GM10847 (cell line): ENCODE data around the gene LRRIQ3.

ENCODE experiments used
- POLR2A ChIP-seq: IDR thresholded peaks from 2 replicates; pipeline ENCODE4 v1.6.1; 2011; ENCODE audit not compliant: insufficient read length; ENCODE audit errors: extremely low read depth

LRRIQ3 gene, protein sequence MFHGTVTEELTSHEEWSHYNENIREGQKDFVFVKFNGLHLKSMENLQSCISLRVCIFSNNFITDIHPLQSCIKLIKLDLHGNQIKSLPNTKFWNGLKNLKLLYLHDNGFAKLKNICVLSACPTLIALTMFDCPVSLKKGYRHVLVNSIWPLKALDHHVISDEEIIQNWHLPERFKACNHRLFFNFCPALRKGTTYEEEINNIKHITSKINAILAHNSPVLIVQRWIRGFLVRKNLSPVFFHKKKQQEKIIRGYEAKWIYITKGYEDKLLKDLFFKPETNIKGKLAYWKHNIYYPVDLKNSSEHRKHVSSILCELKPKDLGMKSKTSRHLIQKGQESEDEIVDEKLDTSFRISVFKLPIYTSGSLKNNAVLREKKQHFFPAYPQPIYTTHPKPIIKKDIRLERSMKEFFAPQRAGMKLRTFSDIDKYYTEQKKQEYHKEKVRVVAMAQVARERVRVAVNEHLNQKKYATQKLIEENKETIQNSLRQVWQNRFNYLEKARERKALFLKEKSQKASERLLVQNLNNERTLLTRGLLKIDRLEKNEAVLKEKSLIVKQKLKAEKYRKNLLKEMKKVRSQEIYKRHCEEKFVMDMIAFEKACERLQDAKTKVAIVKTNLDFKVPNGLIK

DNA sequence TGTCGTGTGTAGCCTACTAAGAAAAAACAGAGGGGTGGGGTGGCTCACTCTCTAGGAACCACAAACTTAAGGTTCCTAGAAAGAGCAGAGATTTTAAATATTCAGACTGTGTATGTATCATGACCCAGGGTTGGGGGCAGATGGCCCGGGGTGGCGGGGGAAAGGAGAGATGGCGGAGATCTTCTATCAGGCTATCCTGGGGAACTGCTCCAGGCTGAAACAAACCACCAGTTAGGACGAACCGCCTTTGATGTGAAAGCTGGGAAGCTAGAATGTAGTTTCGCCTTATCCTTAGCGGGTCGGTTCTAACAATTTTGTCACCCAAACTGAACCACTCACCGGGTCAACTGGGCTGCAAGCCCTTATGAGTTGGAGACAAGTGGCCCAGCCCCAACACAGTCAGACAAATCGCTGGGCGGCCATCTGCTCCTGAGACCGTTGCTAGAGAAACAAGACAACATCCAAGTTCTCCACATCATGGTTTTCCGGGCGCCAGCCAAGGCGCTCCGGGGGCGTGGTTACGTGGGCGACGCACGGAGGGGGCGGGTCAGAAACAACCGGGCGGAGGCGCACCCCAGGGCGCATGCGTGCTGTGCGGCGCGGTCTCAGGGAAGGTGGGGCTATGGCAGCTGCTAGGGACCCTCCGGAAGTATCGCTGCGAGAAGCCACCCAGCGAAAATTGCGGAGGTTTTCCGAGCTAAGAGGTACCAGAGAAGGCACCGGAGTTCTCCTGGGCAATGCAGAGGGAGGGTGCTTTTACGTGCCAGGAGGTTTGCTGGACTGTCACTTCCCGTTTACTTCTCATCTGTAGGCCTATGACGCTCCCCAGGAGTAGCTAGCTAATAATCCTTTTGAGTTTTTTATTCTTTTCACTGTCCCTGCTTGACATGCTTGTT, at the start of gene LRRIQ3, which contains the start of gene FPGT:
Gene LRRIQ3 (minus strand): TSS at position 520 of the 896 bp plus-strand sequence. CDS start 14,492 bp downstream, outside the sequence.
Gene FPGT (plus strand): TSS at position 586 of the 896 bp plus-strand sequence. CDS start 37 bp downstream, at position 623.
- TF ChIP-seq POLR2A: peak; percentile 55

DNA sequence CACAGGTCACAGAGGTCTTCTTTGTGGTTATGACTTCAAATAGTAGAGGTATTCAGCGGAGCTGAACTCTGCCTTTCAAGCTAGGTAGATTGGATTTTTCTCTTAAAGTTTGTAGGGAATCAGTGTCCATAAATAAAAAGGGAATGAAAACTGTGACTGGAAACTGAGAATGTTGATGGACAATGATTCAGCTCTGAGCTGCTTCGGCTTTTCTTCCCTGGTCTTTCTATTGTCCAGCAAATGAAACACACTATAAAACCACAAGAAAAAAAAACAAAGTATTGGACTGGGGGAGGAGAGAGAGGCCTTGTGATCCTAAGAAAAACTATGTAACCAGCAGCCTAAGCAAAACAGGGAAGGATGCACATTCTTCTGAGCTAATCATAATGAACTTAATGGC, 48.3 kb upstream of the LRRIQ3 start:
- no peak for TF ChIP-seq POLR2A

DNA sequence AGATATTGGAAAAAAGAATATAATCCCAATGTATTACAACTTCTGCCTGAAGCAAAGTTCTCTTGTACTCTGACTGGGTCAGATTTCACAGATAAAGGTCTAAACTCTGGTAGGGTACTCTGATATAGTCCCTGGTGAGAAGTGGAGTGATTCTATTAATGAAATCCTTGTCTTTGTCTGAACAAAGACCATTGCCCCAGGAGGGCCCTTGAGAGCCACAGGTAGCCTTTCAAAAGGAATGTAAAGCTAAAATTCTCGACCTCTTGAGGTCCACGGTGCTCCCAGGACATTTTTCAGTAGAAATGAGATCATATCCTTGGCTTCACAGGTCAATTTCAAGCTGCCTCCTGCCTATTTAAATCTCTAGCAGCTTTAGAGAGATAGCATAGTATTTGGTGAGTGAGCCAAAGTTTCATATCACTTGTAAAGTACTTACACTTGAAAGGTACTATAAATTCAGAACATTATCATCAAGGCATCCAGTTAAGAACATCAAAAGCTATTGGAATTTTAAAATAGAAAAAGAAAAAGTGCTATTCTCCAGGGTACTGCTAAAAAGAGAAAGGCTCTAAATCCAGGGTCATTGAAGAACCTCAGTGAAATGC, 47.3 kb upstream of the LRRIQ3 start:
- TF ChIP-seq POLR2A: no peak

DNA sequence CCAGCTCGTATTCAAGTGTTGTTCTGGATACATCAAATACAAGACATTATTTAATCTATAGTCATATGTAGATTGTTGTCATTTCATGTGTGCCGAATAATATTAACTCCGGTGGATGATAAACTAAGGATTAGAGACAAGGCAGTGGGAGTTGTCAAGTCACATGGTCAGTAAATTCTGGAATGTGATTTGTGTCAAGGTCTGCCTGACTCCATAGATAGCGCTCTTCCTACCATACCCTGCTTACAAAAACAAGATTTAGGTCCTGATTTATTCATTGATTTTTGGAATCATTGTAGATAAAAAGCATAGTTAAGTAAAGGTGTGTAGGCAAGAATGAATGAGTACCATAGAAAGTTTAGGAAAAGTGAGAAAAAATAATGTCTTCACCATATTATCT, 39.8 kb upstream of the LRRIQ3 start:
- TF ChIP-seq POLR2A: no peak

DNA sequence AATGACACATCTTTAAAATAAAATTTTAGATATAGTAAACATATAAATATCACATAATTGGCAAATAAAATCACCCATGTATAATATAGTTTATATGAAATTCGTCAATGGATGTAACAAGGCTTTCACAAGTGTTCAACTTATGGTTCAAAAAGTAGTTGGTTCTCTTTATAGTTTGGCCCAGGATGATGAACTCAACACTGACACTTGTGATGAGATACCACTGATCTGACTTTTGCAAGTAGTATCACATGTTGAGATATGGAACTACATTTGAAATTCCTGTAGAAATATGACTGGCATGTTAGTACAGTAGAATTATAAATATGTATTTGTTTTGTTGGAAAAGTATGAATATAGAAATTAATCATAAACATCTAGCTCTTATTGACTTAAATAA, 39.1 kb upstream of the LRRIQ3 start:
- TF ChIP-seq POLR2A: no peak

DNA sequence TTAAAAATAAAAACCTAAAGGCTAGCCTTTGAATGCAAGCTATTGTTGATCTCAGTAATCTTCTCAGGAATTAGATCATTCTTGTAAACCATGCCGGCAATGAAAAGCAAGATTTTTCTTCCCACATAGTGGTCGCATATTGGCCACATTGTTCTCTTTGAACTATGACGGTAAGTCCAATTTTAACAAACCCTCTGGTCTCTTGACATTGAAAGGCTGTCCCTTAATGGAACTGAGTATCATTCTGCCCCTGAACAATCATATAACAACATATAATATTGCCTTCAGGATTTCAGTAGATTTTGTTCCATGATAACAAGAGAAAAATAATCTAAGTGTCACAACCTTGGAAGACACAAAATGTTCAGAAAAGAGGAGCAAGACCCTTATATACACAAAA, 38.5 kb upstream of the LRRIQ3 start:
- TF ChIP-seq POLR2A: no peak

DNA sequence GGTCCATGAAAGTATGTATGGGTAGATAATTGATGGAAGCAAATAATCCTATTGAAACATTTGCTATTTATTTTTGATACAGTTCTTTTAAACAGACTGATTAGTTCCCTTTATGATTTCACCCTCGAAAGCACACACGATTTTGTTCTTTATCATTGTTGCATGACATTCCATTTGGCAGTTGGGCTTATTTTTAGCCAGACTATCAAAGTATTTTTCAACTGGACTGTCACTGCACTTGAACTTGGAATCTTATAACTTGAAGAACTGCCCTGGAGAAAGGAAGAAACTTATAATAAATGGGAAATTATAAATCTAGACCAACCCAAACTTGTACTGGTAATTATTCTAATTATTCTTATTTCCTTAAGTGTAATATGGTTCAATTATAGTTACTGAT, 37.2 kb upstream of the LRRIQ3 start, which contains the start of gene TNNI3K:
Gene TNNI3K (plus strand): TSS at position 235 of the 400 bp plus-strand sequence. CDS start 65 bp downstream, at position 300.
- TF ChIP-seq POLR2A: no peak

DNA sequence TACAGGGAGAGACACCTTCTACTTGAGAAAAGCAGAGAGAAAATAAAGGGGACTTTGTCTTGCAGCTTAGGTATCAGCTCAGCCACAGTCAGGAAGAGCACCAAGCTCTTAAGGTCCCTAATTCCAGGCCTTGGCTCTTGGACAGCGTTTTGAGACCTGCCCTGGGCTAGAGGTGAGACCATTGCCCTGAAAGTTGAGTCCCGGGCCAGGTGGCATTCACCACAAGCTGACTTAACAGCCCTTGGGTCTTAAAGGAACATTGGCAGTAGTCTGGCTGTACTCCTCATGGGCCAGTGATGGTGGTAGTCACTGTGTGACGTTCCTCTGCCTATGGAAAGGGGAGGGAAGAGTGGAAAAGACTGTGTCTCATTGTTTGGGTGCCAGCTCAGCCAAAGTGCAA, 25.5 kb upstream of the LRRIQ3 start:
- no peak for TF ChIP-seq POLR2A

DNA sequence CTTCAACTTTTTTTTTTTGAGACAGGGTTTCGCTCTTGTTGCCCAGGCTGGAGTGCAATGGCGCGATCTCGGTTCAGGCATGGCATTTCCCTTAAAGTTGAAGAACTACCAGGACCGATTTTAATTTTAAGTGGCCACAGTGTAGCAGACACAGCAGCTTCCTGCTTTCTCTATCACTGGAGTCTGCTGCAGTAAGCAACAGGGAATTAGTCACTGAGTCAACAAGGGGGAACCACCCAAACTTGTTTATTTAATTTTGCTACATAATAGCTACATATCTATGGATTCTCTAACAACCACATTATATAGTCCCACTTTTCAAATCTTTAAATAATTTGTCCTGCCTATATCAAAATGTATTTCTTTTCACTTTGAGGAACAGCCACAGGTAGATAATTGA, 24.7 kb upstream of the LRRIQ3 start:
- TF ChIP-seq POLR2A: no peak

DNA sequence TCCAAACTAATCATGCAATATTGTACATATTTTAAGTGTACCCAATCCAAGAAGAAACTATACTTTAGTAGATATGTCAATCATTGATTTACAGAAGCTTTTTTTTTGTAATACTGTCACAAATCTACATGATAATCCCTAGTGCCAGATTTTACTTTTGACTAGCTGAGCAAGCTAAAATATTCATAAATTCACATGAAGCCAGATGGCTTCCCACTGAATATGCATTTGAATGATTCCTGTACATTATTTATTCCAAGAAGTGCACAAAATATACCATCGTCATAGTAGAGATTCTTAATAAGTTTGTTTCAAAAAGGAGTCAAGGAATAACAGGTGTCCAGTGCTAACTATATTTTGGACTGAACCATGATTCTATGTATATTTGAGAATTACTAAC, 17.3 kb upstream of the LRRIQ3 start:
- no peak for TF ChIP-seq POLR2A

DNA sequence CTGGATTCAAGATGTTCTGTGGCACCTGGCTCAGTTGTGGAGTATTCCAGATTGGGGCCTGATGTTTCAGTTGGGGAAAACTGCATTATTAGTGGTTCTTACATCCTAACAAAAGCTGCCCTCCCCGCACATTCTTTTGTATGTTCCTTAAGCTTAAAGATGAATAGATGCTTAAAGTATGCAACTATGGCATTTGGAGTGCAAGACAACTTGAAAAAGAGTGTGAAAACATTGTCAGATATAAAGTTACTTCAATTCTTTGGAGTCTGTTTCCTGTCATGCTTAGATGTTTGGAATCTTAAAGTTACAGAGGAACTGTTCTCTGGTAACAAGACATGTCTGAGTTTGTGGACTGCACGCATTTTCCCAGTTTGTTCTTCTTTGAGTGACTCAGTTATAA, 7.3 kb upstream of the LRRIQ3 start:
- no peak for TF ChIP-seq POLR2A

DNA sequence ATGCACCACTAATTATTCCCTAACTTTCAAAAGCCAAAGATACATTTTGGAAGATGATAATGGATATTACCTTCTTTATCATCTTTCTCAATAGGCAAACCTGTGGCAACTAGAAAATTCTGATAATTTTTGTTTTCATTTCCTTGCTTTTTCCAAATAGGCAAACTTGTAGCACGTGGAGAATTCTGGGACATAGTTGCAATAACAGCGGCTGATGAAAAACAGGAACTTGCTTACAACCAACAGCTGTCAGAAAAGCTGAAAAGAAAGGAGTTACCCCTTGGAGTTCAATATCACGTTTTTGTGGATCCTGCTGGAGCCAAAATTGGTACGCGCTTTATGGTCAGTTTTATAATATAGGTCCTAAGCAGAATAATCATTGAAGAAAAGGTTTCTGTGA, 1.5 kb upstream of the LRRIQ3 start:
- TF ChIP-seq POLR2A: no peak

DNA sequence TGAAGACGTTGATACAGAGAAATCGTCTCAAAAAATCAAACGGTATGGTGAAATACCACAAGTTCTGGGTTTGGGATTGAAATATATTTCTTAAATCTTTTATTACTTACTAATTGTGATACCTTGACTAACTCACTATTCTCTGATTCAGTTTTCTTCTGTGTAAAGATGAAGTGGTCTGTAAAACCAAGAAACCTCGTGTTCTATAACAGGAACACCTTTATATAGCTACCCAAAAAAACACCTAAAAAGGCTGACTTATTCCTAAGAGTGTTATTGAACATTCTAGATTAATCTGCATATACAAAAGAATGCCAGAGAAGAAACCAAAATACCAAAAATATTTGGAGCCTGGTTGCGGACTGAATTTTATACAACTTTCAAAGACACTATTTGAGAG, 721 bp downstream of the LRRIQ3 start:
- no peak for TF ChIP-seq POLR2A

DNA sequence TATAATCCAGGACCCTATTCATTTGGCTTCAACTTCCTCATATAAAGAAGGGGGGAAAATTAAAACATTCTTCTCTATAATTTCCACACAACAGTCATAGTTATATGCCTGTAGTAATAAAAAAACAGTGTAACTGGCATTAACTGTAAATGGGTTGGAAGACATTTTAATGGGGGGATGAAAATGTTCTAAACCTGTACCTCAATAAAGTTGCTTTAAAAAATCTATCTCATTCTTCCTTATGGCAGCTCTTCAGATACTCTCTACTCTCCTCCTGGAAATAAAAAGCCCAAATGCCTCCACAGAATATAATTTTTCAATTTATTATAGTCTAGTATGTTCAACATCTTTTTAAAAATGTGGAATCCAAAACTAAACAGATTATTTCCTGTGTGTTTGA, 2.6 kb downstream of the LRRIQ3 start:
- no peak for TF ChIP-seq POLR2A

DNA sequence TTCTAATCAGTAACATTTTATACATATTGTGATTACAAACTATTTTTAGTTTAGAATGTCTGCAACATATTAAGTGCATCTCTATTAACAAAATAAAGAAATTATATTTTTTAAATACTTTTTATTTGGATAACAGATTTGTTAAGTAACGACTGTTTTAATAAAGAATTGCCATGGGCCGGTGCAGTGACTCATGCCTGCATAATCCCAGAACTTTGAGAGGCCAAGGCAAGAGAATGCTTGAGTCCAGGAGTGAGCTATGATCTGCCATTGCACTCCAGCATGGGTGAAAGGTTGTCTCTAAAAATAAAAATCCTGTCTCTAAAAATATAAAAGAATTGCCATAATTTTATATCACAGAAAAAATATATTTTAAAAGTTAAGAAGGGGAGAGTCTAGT, 4.1 kb downstream of the LRRIQ3 start:
- TF ChIP-seq POLR2A: no peak

DNA sequence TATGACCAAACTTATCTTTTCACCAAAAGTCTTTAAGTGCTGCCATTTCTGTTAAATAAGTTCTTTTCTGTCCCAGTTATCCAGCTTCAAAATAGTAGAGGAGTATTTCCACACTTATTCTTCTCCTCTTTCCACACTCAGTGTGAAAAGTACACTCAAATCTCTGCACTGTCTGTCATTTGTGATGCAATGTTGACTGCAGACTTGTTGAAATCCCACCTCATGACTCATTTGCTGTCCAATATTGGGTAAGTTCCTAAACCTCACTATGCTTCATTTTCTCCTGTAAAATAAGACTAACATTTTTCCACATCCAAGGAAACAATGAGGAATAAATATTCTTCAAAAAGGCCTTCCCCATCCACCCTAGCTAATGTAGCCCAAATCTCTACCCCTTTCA, 17.5 kb downstream of the LRRIQ3 start:
- no peak for TF ChIP-seq POLR2A

DNA sequence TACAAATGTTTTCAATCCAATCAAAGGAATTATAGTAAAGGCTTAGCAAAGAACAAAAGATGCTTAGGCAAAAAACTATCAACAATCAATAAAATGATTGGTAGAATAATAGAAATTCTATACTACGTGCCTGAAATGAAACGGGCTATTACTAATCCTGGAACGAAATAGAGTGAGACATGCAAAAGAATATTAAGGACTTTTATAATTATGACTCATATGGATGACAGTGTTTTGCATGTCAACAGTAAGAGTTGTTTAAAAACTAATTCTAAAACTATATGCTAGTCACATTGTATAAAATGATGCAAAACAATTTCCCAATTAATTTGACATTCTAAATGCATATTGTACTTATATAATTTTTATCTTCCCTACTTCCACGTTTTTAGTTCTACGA, 35.6 kb downstream of the LRRIQ3 start:
- TF ChIP-seq POLR2A: no peak
